ENCODE data around the gene LRRC74A.

The LRRC74A gene

DNA sequence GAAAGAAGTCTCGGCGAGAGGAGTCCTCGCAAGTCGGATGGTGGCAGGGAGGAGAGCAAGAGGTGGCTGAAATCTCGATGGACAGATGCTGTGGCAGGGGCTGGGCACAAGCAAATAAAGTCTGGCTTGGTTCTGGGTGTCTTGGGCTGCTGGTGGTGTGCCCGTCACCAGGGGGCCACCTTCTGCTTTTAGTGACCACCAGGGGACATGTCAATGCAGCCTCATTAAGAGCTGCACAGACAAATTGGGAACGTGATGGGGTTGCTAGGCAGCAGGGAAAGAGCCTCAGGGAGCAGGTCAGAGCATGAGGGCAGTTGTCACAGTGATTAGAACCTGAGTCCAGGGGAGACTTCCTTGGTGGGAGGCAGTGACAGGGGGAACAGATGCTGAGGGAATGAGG, 44.0 kb downstream of the LRRC74A start:
- no peak overlapping the region for H3K27ac ChIP-seq (ENCODE audit: poor library complexity, severe bottlenecking)
- no peaks in the 10 kb centered on the region for H3K36me3 ChIP-seq (ENCODE audit: low read depth)
- TF ChIP-seq, protein P1, sequence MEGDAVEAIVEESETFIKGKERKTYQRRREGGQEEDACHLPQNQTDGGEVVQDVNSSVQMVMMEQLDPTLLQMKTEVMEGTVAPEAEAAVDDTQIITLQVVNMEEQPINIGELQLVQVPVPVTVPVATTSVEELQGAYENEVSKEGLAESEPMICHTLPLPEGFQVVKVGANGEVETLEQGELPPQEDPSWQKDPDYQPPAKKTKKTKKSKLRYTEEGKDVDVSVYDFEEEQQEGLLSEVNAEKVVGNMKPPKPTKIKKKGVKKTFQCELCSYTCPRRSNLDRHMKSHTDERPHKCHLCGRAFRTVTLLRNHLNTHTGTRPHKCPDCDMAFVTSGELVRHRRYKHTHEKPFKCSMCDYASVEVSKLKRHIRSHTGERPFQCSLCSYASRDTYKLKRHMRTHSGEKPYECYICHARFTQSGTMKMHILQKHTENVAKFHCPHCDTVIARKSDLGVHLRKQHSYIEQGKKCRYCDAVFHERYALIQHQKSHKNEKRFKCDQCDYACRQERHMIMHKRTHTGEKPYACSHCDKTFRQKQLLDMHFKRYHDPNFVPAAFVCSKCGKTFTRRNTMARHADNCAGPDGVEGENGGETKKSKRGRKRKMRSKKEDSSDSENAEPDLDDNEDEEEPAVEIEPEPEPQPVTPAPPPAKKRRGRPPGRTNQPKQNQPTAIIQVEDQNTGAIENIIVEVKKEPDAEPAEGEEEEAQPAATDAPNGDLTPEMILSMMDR (IDR thresholded peaks at IDR 0.05; ENCODE audit: poor library complexity, severe bottlenecking), result peak; percentile 22
- DNase-seq (ENCODE audit: low spot score) (no peak), ATAC-seq (ENCODE audit: low read depth) (no peak)
- no peaks in the 10 kb centered on the region for H3K4me1 ChIP-seq (ENCODE audit: insufficient read depth, poor library complexity, severe bottlenecking)
- H3K4me3 ChIP-seq (ENCODE audit: severe bottlenecking), result no peak overlapping the region
- H3K27me3 ChIP-seq (ENCODE audit: insufficient read depth, poor library complexity, severe bottlenecking), result no peaks in the 10 kb centered on the region
- no peaks in the 10 kb centered on the region for H3K9me3 ChIP-seq (ENCODE audit: severe bottlenecking)

DNA sequence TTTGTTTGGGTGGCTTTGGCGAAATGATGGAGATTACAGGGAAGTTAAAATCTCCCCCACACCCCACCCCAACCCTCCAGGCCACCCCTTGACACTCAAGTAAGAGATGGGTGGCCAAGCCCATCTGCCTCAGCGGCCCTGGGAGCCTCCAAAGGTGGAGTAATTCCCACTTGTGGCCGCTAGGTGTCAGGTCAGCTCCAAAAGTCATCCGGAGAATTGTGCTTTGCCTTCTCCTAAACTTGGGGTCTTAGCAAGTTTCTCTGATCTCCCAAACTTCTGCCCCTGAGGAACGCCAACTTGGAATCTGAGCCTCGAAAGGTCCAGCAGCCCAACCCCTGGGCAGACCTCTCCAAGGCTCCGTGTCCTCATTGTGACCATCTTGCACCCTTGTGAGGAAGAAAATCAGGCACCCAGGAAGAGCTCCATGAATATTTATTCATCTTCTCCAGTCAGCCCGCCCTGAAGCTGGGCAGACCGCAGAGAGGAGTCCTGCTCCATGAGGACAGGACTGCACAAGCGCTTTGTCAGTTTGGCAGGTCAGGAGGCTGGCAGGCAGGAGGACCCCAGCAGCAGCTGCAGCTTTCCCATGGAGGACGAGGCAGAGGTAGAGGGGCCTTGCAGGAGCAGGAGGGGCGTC, 46.7 kb downstream of the LRRC74A start:
- TF ChIP-seq, protein P1 (IDR thresholded peaks at IDR 0.05; ENCODE audit: poor library complexity, severe bottlenecking), result peak; percentile 96
- H3K27ac ChIP-seq (ENCODE audit: poor library complexity, severe bottlenecking), result no peak overlapping the region
- H3K4me3 ChIP-seq (ENCODE audit: severe bottlenecking), result no peak overlapping the region
- H3K27me3 ChIP-seq (ENCODE audit: insufficient read depth, poor library complexity, severe bottlenecking), result no peaks in the 10 kb centered on the region
- H3K36me3 ChIP-seq (ENCODE audit: low read depth), result no peaks in the 10 kb centered on the region
- H3K9me3 ChIP-seq (ENCODE audit: severe bottlenecking), result no peaks in the 10 kb centered on the region
- DNase-seq (ENCODE audit: low spot score) (no peak), ATAC-seq (ENCODE audit: low read depth) (peak; percentile 43)
- no peaks in the 10 kb centered on the region for H3K4me1 ChIP-seq (ENCODE audit: insufficient read depth, poor library complexity, severe bottlenecking)

DNA sequence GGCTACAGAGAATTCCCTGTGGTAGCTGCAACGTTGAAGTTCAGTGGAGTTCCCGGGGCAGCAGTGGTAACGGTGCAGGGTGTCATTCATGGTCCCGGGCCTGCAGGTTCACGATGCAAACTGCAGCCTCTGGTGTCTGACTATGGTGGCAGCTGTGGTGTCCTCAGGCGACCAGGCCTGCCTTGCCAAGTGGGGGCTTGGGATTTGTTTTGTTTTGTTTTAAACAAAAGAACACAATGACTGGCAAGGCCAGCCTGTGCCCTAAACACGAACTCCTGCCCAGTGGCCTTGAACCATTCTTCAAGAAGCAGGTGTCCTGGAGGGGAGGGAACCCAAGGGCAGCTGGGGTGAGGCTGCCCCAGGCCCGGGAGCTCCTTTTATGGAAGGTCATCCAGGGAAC, 48.5 kb downstream of the LRRC74A start:
- DNase-seq (ENCODE audit: low spot score), result no peak
- no peaks in the 10 kb centered on the region for H3K9me3 ChIP-seq (ENCODE audit: severe bottlenecking)
- no peaks in the 10 kb centered on the region for H3K36me3 ChIP-seq (ENCODE audit: low read depth)
- H3K27ac ChIP-seq (ENCODE audit: poor library complexity, severe bottlenecking), result no peak overlapping the region
- TF ChIP-seq, protein P1 (IDR thresholded peaks at IDR 0.05; ENCODE audit: poor library complexity, severe bottlenecking), result no peak
- no peak for ATAC-seq (ENCODE audit: low read depth)
- no peaks in the 10 kb centered on the region for H3K4me1 ChIP-seq (ENCODE audit: insufficient read depth, poor library complexity, severe bottlenecking)
- no peaks in the 10 kb centered on the region for H3K27me3 ChIP-seq (ENCODE audit: insufficient read depth, poor library complexity, severe bottlenecking)
- H3K4me3 ChIP-seq (ENCODE audit: severe bottlenecking), result no peak overlapping the region

DNA sequence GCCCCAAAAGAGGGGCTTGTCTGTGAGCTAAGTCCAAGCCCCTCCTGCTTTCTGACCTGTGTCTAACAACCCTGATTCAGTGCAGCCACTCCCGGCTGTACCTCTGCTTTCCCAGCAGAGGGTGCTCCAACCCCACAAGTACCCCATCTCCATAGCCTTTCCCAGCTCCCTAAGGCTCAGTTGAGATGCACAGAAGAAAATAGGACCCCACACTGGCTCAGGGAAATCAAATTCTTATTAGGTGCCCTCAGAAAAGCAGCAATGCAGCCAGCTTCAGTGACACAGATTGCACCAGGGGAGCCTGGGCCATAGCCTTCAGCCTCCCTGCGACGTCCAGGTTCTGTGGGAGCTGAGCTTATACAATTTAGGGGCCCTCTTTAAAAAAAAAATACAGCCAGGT, 49.9 kb downstream of the LRRC74A start:
- H3K27me3 ChIP-seq (ENCODE audit: insufficient read depth, poor library complexity, severe bottlenecking), result no peaks in the 10 kb centered on the region
- TF ChIP-seq, protein P1 (IDR thresholded peaks at IDR 0.05; ENCODE audit: poor library complexity, severe bottlenecking), result peak; percentile 97
- no peak for DNase-seq (ENCODE audit: low spot score)
- H3K27ac ChIP-seq (ENCODE audit: poor library complexity, severe bottlenecking), result no peak overlapping the region
- no peaks in the 10 kb centered on the region for H3K9me3 ChIP-seq (ENCODE audit: severe bottlenecking)
- H3K36me3 ChIP-seq (ENCODE audit: low read depth), result no peaks in the 10 kb centered on the region
- H3K4me1 ChIP-seq (ENCODE audit: insufficient read depth, poor library complexity, severe bottlenecking), result no peaks in the 10 kb centered on the region
- peak; percentile 91 for ATAC-seq (ENCODE audit: low read depth)
- no peak overlapping the region for H3K4me3 ChIP-seq (ENCODE audit: severe bottlenecking)

DNA sequence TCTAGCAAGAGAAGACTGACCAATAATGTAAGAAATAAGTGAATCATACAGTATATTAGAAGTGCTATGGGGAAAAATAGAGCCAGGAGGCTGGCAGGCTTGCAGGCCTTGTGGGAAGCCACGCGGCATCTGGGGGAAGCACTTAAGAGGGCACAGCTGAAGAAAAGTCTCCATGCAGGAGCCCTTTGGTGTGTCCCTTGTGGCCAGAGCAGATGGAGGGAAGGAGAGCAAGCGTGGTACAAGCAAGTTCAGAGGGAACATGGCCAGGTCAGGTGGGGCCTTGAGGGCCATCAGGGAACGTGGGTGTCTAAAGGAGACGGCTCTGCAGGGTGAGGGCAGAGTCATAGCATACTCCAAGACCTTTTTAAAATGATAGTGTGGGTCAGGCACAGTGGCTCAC, 51.7 kb downstream of the LRRC74A start:
- TF ChIP-seq, protein P1 (IDR thresholded peaks at IDR 0.05; ENCODE audit: poor library complexity, severe bottlenecking), result no peak
- H3K9me3 ChIP-seq (ENCODE audit: severe bottlenecking), result no peaks in the 10 kb centered on the region
- H3K4me3 ChIP-seq (ENCODE audit: severe bottlenecking), result no peak overlapping the region
- no peaks in the 10 kb centered on the region for H3K4me1 ChIP-seq (ENCODE audit: insufficient read depth, poor library complexity, severe bottlenecking)
- H3K27ac ChIP-seq (ENCODE audit: poor library complexity, severe bottlenecking), result no peak overlapping the region
- no peaks in the 10 kb centered on the region for H3K27me3 ChIP-seq (ENCODE audit: insufficient read depth, poor library complexity, severe bottlenecking)
- no peak for ATAC-seq (ENCODE audit: low read depth)
- no peaks in the 10 kb centered on the region for H3K36me3 ChIP-seq (ENCODE audit: low read depth)
- no peak for DNase-seq (ENCODE audit: low spot score)

Data from RWPE2 (cell line).